Activated CD8-positive, alpha-beta memory T cell treated with anti-CD3 and anti-CD28 coated beads for 36 hours (primary cell): ENCODE results near the gene CDHR4. TPM values are rescaled to one million over a fixed set of nuclear protein-coding genes. Genes with fewer than 3 reads are reported as not detected.
"Not testable (repeated sequence)": the region's sequence is repeated elsewhere in the genome, so short reads cannot be mapped to it uniquely, and the experiment has no call there.

ENCODE experiments used
- CTCF ChIA-PET: fragments of 350-600 bp; sonication (Branson Sonifier 250); formaldehyde crosslinking; loops from one replicate; lab custom pipeline; 2021; ENCODE audit warnings: antibody characterized with exemption; lab: Charles Lee
- POLR2A ChIA-PET: fragments of 350-600 bp; sonication (Branson Sonifier 250); formaldehyde crosslinking; loops from one replicate; lab custom pipeline; 2021; ENCODE audit warnings: antibody characterized with exemption; lab: Charles Lee
- total RNA-seq, 2 experiments: library from RNA; stranded (reverse); gene quantifications; one replicate each; pipeline ENCODE4 v1.2.3, GENCODE V29; 2021

Gene CDHR4
- not detected for total RNA-seq

- CTCF ChIA-PET, result interaction anchor here (1.1 to 1.8 kb wide), 3 partner anchors 12 to 260 kb away, joined by 3 to 7 read pairs (median 3); no protein-coding TSS in a partner anchor
- POLR2A ChIA-PET, result no interaction called here
Observed at GRCh38 chr3:49799761-49800160, at the start of gene CDHR4. TSS of gene CDHR4 (minus strand) at chr3:49799873. CDS start at chr3:49799812, 61 bp downstream.

DNA sequence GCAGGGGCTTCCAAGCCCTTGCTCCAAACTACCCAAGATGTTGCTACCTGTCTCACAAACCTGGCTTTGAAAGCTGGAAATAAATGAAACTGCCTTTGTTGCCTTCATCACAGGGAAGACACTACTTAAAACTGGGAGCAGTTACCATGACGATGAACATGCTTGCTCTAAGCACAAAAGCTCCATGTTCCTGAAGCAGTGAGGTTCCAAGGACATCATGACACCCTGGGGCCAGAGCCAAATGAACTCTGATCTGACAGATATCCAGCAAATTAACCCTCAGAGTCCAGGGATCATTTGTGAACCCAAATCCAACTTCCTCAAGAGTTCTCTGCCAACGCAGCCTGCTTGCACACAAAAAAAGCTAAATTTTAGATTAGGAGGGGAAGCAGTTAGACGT, 46.0 kb upstream of the CDHR4 start:
- ChIA-PET CTCF (interaction anchor here (2.0 kb wide), 1 partner anchor 43 kb away, joined by 9 read pairs; the partner anchor contains the start of gene INKA1), POLR2A (no interaction called here)

DNA sequence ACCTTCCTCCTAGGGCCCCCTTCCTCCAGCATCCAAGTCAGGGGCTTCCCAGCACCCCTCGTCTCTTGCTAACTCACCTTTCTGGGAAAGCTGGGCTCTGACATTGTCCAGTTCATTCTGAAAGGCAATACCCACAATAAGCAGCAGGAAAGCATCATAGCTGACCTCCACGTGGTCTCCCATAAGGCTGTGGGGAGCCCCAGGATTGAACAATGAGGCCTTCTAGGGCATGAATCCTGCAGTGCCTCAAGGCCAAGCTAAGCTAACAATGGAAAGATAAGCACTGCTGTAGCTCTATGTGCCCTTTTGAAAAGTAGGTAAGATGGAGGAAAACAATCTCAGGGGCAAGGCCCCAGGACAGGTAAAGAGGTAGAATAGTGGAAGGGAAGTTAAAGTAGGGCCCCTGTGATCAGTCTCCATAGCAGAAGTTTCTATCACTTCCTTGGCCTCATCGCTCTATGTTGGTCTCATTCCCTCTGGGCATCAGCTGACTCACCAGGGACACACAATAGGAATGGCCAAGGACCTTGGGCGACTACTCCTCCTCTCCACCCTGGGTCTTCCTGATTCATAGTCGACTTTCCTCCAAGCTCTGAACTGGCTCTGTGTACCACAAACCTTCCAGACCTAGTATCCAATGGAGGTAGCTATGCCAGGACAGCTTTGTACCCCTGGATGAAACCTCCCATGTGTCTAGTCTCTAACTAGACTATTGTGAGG, 45.0 kb upstream of the CDHR4 start:
- ChIA-PET CTCF (interaction anchor here (1.0 to 2.0 kb wide), 2 partner anchors 42 to 44 kb away, joined by 4 to 9 read pairs; partner anchors contain the start of gene INKA1), POLR2A (no interaction called here)

- ChIA-PET POLR2A (no interaction called here), CTCF (interaction anchor here (1.0 kb wide), 1 partner anchor 18 kb away, joined by 3 read pairs; no protein-coding TSS in a partner anchor)
Observed at GRCh38 chr3:49842843-49843517, 43.3 kb upstream of the CDHR4 start.

- POLR2A ChIA-PET, result no interaction called here
Observed at GRCh38 chr3:49841806-49842205, 42.1 kb upstream of the CDHR4 start.

DNA sequence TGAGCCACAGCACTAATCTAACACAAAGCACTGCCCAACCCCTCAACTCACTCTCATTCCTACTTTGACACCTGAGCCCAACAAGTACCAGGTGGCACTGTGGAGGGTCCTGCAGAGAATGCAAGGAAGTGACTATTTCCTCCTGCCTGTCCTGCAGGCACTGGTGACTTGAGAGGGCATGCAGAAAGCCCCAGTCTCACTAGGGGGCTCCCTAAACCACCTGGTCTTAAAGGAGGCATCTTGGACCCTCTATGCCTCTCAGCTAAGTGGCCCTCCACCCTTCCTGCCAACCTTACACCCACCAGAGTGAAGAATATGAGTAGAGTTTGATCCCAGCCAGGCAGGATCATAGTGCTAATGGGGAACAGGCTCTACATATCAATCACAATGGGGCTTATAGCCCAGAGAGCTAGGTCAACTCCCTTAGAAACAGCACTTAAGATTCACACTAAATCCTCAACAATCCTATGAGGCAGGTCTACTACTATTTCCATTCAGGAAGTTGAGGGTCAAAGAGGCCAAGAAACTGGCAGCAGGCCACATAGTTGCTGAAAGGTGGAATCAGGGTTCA, 41.5 kb upstream of the CDHR4 start:
- CTCF ChIA-PET, result interaction anchor here (1.0 to 5.4 kb wide), 4 partner anchors 39 to 302 kb away, joined by 3 to 60 read pairs (median 4); partner anchors contain the start of genes INKA1, IP6K1 and MST1R
- POLR2A ChIA-PET, result no interaction called here

More at GRCh38 chr3:49841806-49842205, 42.1 kb upstream of the CDHR4 start:
- CTCF ChIA-PET, result interaction anchor here (1.0 to 5.4 kb wide), 4 partner anchors 17 to 62 kb away, joined by 3 to 60 read pairs (median 4); partner anchors contain the start of genes INKA1, IP6K1 and MST1R

DNA sequence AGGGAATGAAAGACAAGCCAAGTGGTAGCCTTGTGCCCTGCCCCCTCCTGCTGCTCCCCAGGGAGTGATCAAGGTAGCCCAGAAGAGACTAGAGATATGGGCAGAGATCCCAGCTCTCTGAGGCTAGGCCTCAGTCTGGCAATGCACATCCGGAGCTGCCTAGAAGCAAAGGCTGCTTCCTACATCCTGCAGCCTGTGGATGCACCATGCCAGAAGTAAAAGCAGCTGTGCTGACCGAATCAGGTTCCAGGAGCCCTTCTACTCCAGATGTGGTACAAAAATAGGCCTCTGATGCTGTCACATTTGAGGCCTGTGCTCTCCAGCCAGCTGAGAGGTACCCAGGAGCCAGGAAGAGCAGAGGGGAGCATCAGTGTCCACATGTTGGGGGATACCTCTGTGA, 40.7 kb upstream of the CDHR4 start:
- POLR2A ChIA-PET, result no interaction called here
- CTCF ChIA-PET, result interaction anchor here (1.0 to 5.4 kb wide), 4 partner anchors 11 to 301 kb away, joined by 3 to 60 read pairs (median 5); partner anchors contain the start of gene INKA1

DNA sequence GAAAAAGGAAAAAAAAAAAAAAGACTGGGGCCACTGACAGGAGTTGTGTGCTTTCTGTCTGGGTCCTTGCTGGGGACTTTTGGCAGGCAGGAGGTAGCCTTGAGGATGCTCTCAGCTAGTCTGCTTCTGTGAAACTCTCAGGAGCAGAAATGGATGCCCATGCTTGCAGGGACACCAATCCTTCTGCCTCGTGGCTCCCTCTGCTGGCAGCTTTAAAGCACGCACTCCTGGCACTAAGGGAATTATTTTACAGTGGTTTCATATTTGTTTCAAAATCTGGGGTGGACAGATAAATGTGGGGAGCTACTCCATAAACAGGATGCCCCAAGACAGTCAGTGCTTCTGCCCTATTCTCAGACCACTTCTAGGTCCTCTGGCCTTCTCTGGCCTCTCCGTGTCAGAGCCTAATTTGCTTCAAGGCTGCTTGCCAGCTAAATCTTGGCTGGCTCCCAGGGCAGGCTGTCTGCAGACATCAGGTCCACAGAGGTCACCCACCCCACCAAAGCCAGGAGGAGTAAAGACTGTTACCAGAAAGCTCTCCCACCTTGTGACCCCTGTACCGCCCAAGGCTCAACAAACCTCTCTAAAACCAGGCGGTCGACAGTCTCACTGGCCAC, 39.6 kb upstream of the CDHR4 start:
- POLR2A ChIA-PET, result interaction anchor here (0.6 to 2.1 kb wide), 3 partner anchors 34 to 58 kb away, joined by 3 to 8 read pairs (median 6); partner anchors contain the start of gene INKA1
- CTCF ChIA-PET, result interaction anchor here (0.7 to 5.4 kb wide), 28 partner anchors 9 to 1235 kb away, joined by 3 to 60 read pairs (median 4); partner anchors contain the start of genes AMIGO3, CDHR4, INKA1 and IP6K1

- POLR2A ChIA-PET, result interaction anchor here (0.6 to 0.9 kb wide), 2 partner anchors 24 to 1291 kb away, joined by 3 to 4 read pairs; no protein-coding TSS in a partner anchor
- CTCF ChIA-PET, result no interaction called here
Observed at GRCh38 chr3:49831341-49831740, 31.7 kb upstream of the CDHR4 start.

DNA sequence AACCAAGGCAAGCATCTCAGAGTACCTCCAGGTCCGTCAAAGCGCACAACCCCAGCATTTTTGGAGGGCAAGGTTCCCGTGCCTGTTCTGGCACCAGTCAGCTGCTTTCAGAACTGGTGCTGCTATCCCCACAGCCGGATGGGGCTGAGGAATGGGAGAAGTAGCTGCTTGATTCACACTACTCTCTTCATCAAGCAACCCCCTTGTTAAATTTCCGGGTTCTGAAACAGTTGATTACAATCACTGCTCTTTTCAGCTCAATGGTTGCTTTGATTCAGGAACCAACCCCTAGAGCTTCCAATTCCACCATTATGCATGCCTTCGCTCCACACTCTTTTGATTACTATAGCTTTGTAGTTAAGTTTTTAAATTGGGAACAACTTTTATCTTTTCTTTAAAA, 26.3 kb upstream of the CDHR4 start:
- POLR2A ChIA-PET, result no interaction called here
- CTCF ChIA-PET, result interaction anchor here (1.1 to 2.4 kb wide), 3 partner anchors 16 to 104 kb away, joined by 3 to 7 read pairs (median 3); partner anchors contain the start of genes INKA1 and MON1A

DNA sequence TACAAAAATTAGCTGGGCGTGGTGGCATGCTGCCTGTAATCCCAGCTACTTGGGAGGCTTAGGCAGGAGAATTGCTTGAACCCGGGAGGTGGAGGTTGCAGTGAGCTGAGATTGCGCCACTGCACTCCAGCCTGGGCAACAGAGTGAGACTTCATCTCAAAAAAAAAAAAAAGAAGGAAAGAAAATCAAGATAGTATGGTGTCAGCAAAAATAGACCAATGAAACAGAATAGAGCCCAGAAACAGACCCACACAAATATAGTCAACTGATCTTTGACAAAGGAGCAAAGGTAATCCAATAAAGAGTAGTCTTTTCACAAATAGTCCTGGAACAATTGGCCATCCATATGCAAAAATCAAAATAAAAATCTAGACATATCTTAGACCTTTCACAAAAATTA, 23.5 kb upstream of the CDHR4 start:
- CTCF ChIA-PET, result interaction anchor here (2.2 kb wide), 1 partner anchor 16 kb away, joined by 6 read pairs; no protein-coding TSS in a partner anchor
- POLR2A ChIA-PET, result not testable (repeated sequence)

- ChIA-PET POLR2A (interaction anchor here (0.6 to 2.1 kb wide), 4 partner anchors 11 to 116 kb away, joined by 3 to 10 read pairs (median 4); partner anchors contain the start of genes INKA1 and MON1A), CTCF (interaction anchor here (3.0 kb wide), 1 partner anchor 10 kb away, joined by 23 read pairs; the partner anchor contains the start of gene INKA1)
Observed at GRCh38 chr3:49813497-49814174, 14.0 kb upstream of the CDHR4 start, which contains the start of gene UBA7. TSS of gene UBA7 (minus strand) at chr3:49813953. CDS start at chr3:49813787, 166 bp downstream.

DNA sequence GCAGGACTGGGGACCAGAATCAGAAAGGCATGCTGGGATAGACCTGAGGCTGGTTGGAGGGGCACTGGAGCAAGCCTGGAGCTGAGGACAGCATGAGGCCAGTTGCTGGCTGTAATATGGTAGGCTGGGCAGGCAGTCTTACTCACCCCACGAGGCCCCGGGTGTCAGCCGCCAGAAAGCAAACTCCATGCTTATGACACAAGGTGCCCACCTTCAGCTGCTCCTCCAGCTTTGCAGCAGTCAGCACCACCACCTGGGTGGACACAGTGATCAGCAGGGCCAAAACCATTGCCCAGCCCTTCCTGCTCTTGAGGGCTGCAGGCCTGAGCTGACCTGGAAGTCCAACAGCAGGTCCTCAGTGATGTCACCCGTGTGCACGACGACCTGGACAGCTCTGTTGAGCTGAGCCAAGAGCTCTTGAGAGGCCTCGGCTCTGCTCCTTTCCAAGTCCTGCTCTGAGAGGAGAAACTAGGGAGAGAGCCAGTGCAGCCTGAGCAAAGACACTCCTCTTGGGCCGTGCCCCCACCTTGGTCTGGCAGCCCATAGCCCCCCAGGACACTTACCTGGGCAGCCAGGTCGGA, 13.3 kb upstream of the CDHR4 start:
- CTCF ChIA-PET, result interaction anchor here (3.0 kb wide), 1 partner anchor 9 kb away, joined by 23 read pairs; the partner anchor contains the start of gene INKA1
- POLR2A ChIA-PET, result interaction anchor here (0.6 to 2.1 kb wide), 4 partner anchors 10 to 116 kb away, joined by 3 to 10 read pairs (median 4); partner anchors contain the start of genes INKA1 and MON1A

DNA sequence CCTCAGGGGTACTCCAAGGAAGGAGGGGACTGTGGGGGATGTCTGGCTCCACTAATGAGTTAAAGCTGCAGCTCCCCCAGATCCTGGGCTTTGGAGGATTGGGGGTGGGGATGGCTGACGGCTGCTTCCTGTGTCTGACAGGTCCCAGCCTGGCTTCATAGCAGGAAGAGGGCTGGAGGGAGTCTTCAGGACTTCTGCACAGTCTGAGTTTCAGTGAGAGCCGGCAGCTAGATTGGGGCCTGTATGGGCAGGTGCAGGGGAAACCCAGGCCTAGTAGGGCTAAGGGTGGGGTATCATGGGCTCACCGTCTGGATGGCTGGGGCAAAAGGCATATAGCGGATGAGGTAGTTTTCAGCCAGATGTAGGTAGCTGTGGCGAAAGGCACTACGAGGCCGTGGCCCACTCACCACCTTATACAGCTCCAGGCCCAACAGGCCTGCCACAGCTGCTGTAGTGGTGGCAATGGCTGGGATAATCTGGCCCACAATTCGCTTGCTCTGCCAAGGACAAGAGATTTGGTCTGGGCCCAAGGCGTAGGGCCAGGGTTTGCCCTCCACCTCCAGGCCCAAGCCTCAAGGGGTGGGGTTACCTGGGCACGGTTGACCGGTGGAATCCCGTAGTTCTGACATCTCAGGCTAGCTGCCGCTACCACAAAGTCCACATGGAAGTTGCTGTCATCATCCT, 7.9 kb upstream of the CDHR4 start:
- POLR2A ChIA-PET, result interaction anchor here (0.7 to 1.2 kb wide), 2 partner anchors 21 to 24 kb away, joined by 3 read pairs; partner anchors contain the start of gene IP6K1

GRCh38 chr3:49806850-49807249, 7.2 kb upstream of the CDHR4 start:
- CTCF ChIA-PET, result interaction anchor here (1.6 to 5.8 kb wide), 2 partner anchors 9 to 32 kb away, joined by 3 to 40 read pairs; no protein-coding TSS in a partner anchor
- POLR2A ChIA-PET, result interaction anchor here (0.7 to 1.2 kb wide), 2 partner anchors 21 to 25 kb away, joined by 3 read pairs; partner anchors contain the start of gene IP6K1

More for the DNA sequence above, 7.9 kb upstream of the CDHR4 start:
- CTCF ChIA-PET, result interaction anchor here (5.8 kb wide), 1 partner anchor 31 kb away, joined by 40 read pairs; no protein-coding TSS in a partner anchor
